DOHH2 (cell line): ENCODE results near the gene MIER3.

Experiments used
- CTCF ChIP-seq: fragments of 200-600 bp; sonication (generic); IDR thresholded peaks from one replicate; pipeline ENCODE4 v1.5.1; 2014; ENCODE audit warnings: antibody characterized with exemption, mild to moderate bottlenecking, low read depth, low read length; ENCODE audit not compliant: poor library complexity, severe bottlenecking
- EZH2phosphoT487 ChIP-seq: fragments of 200-600 bp; sonication (generic); IDR thresholded peaks from 2 replicates; pipeline ENCODE4 v1.6.1; 2017; ENCODE audit warnings: borderline replicate concordance, mild to moderate bottlenecking, antibody characterized with exemption, low read length, moderate library complexity, mixed read lengths

GRCh38 chr5:56876327-56876726 is 75.6 kb downstream of the MIER3 start:
- TF ChIP-seq CTCF: no peak
- no peak for TF ChIP-seq EZH2phosphoT487
